Transverse colon (tissue), 4 donors: ENCODE results near the gene ARHGAP42. TPM values are rescaled to one million over a fixed set of nuclear protein-coding genes. Genes with fewer than 3 reads are reported as not detected.

ENCODE experiments used
- DNase-seq: peaks from one replicate; pipeline ENCODE4 v3.0.0-alpha.2; 2019
- H3K27ac ChIP-seq, 4 donors: fragments of 200-600 bp; sonication (generic); 2 replicates each; pipeline ENCODE4 v1.5.1; 2016 to 2018; ENCODE audit warnings: inconsistent platforms in 4 of 4
- H3K27me3 ChIP-seq: fragments of 200-600 bp; sonication (generic); 2 replicates; pipeline ENCODE4 v1.5.1; 2017; ENCODE audit warnings: inconsistent platforms
- H3K36me3 ChIP-seq, 4 donors: fragments of 200-600 bp; sonication (generic); 2 replicates each; pipeline ENCODE4 v1.5.1; 2017 to 2019; ENCODE audit warnings: inconsistent platforms in 4 of 4
- H3K4me1 ChIP-seq, 4 donors: fragments of 200-600 bp; sonication (generic); 2 replicates each; pipeline ENCODE4 v1.5.1; 2017 to 2020; ENCODE audit warnings: inconsistent platforms in 4 of 4
- H3K4me3 ChIP-seq, 4 donors: fragments of 200-600 bp; sonication (generic); 1 replicate in 1 of 4; 2 replicates in 3 of 4; pipeline versions ENCODE4 v1.5.1 to v1.6.1; 2017 to 2019; ENCODE audit warnings: inconsistent platforms in 4 of 4
- H3K9me3 ChIP-seq, 2 donors: fragments of 200-600 bp; sonication (generic); 2 replicates each; pipeline ENCODE4 v1.5.1; 2017 to 2019; ENCODE audit warnings: inconsistent platforms in 2 of 2
- CTCF ChIP-seq, 5 experiments: fragments of 200-600 bp in 3 of 5; fragments of 450-650 bp in 2 of 5; sonication (generic) in 3 of 5; IDR thresholded peaks; 1 replicate in 2 of 5; 2 replicates in 3 of 5; pipeline ENCODE4 v1.5.1; 2016 to 2017; ENCODE audit warnings: antibody characterized with exemption in 5 of 5, inconsistent platforms in 3 of 5, mild to moderate bottlenecking in 2 of 5, moderate library complexity in 1 of 5
- EP300 ChIP-seq: sonication (generic); formaldehyde crosslinking; IDR thresholded peaks from one replicate; pipeline ENCODE4 v1.6.1; 2017; ENCODE audit warnings: antibody characterized with exemption, low read depth
- POLR2A ChIP-seq: fragments of 450-650 bp; IDR thresholded peaks from one replicate; pipeline ENCODE4 v1.6.1; 2016; ENCODE audit warnings: antibody characterized with exemption, mild to moderate bottlenecking, moderate library complexity
- POLR2AphosphoS5 ChIP-seq, 3 donors: sonication (generic); formaldehyde crosslinking; IDR thresholded peaks; one replicate each; pipeline ENCODE4 v1.6.1; 2016; ENCODE audit warnings: antibody characterized with exemption in 3 of 3
- WGBS, 2 donors: methylation state at CpG; one replicate each; pipeline ENCODE4 v1.1.5; 2018; ENCODE audit warnings: low coverage in 1 of 2; 5-methylcytosine and 5-hydroxymethylcytosine counted together
- in situ Hi-C, 4 donors: fragments of 200-750 bp; cut with MboI; loops; one replicate each; pipeline versions ENCODE4 v1.15.0 to v1.15.1; 2017; ENCODE audit warnings: low sequenced_read_pairs in 3 of 4, low pct_ligation_motif_present in 1 of 4, low pct_unique_long_range_greater_than_20kb in 1 of 4
- intact Hi-C: fragments of 100-400 bp; cut with DNase I; formaldehyde crosslinking; loops from one replicate; pipeline ENCODE4 v1.15.1; 2023; ENCODE audit warnings: low total_unique reads
- total RNA-seq, 4 donors: library from RNA; depleted of rRNA; stranded (reverse); fragments of >200 nt; gene quantifications; one replicate each; pipeline ENCODE4 v1.1.0, GENCODE V29; 2016

The ARHGAP42 gene
- total RNA-seq, 4 donors from 2014 or later = 33.3 to 62.5 (median 40.9) TPM

GRCh38 chr11:101019870-101020269 is 332.8 kb downstream of the ARHGAP42 start:
- H3K36me3 ChIP-seq = no peaks in the 10 kb centered on the region
- in situ Hi-C loops (no loop called here), intact Hi-C loops (no loop called here)
- WGBS, 2 donors = 87 to 100% methylated on average over 1 of the region's 1 CpG
- no peak overlapping the region for H3K27ac ChIP-seq
- no peak for DNase-seq
- no peak overlapping the region for H3K4me3 ChIP-seq
- no peaks in the 10 kb centered on the region for H3K9me3 ChIP-seq
- H3K4me1 ChIP-seq = no peaks in the 10 kb centered on the region
- H3K27me3 ChIP-seq = no peaks in the 10 kb centered on the region
- TF ChIP-seq CTCF (IDR thresholded peaks at IDR 0.05) = no peak
- TF ChIP-seq EP300 = no peak
- no peak for TF ChIP-seq POLR2AphosphoS5 (IDR thresholded peaks at IDR 0.05)
- TF ChIP-seq POLR2A = no peak

GRCh38 chr11:101022256-101022655 is 335.2 kb downstream of the ARHGAP42 start:
- TF ChIP-seq CTCF (IDR thresholded peaks at IDR 0.05) = no peak
- no peak for TF ChIP-seq EP300
- TF ChIP-seq POLR2AphosphoS5 (IDR thresholded peaks at IDR 0.05) = no peak
- TF ChIP-seq POLR2A = no peak
- intact Hi-C loops = no loop called here
- Histone ChIP-seq H3K9me3 (no peaks in the 10 kb centered on the region), H3K4me1 (no peaks in the 10 kb centered on the region), H3K27me3 (no peaks in the 10 kb centered on the region), H3K36me3 (no peaks in the 10 kb centered on the region), H3K27ac (no peak overlapping the region), H3K4me3 (no peak overlapping the region)
- DNase-seq = no peak
- in situ Hi-C loops = no loop called here

- no peak for DNase-seq
- no peaks in the 10 kb centered on the region for H3K36me3 ChIP-seq
- H3K4me3 ChIP-seq = no peak overlapping the region
- TF ChIP-seq EP300 (no peak), CTCF (IDR thresholded peaks at IDR 0.05) (no peak), POLR2AphosphoS5 (IDR thresholded peaks at IDR 0.05) (no peak), POLR2A (no peak)
- 44 to 80% methylated on average over 1 of the region's 1 CpG for WGBS, 2 donors
- no peak overlapping the region for H3K27ac ChIP-seq
- H3K9me3 ChIP-seq = no peaks in the 10 kb centered on the region
- in situ Hi-C loops = no loop called here
- no peaks in the 10 kb centered on the region for H3K4me1 ChIP-seq
- H3K27me3 ChIP-seq = no peaks in the 10 kb centered on the region
- intact Hi-C loops = no loop called here
Measured at GRCh38 chr11:101028644-101029043, 341.6 kb downstream of the ARHGAP42 start.

- in situ Hi-C loops (no loop called here), intact Hi-C loops (no loop called here)
- Histone ChIP-seq H3K4me3 (no peak overlapping the region), H3K27ac (no peak overlapping the region), H3K27me3 (no peaks in the 10 kb centered on the region), H3K9me3 (no peaks in the 10 kb centered on the region), H3K4me1 (no peaks in the 10 kb centered on the region), H3K36me3 (no peaks in the 10 kb centered on the region)
- no peak for DNase-seq
- WGBS, 2 donors = 71 to 84% methylated on average over 3 of the region's 3 CpGs
- no peak for TF ChIP-seq CTCF (IDR thresholded peaks at IDR 0.05)
- no peak for TF ChIP-seq POLR2A
- TF ChIP-seq POLR2AphosphoS5 (IDR thresholded peaks at IDR 0.05) = no peak
- TF ChIP-seq EP300 = no peak
Measured at GRCh38 chr11:101030015-101030414, 342.9 kb downstream of the ARHGAP42 start.
